HUDEP-2 (cell line): Measurements from ENCODE around the gene PAQR7.
"Not testable (repeated sequence)": the region's sequence is repeated elsewhere in the genome, so short reads cannot be mapped to it uniquely, and the experiment has no call there.

Source experiments
- DNase-seq, 76 experiments: peaks; one replicate each; lab custom pipeline; 2025; ENCODE audit not compliant: unreplicated experiment in 76 of 76; lab: John Stamatoyannopoulos, UW

PAQR7 gene

GRCh38 chr1:25858494-25858893, 17.0 kb downstream of the PAQR7 start:
- DNase-seq = peak in 2 of 76 experiments; percentile 21 to 27

GRCh38 chr1:25856856-25857255, 18.7 kb downstream of the PAQR7 start:
- no peak for DNase-seq

- peak in 73 of 76 experiments; percentile 29 to 97 (median 73) for DNase-seq
These were observed 21.0 kb downstream of the PAQR7 start for GRCh38 chr1:25854554-25854953.

GRCh38 chr1:25848531-25848930, 27.0 kb downstream of the PAQR7 start:
- DNase-seq = no peak

- DNase-seq = no peak
These were observed 27.6 kb downstream of the PAQR7 start for GRCh38 chr1:25847929-25848328.

GRCh38 chr1:25845664-25846063, 29.8 kb downstream of the PAQR7 start:
- no peak for DNase-seq

- no peak for DNase-seq
These were observed 30.8 kb downstream of the PAQR7 start for GRCh38 chr1:25844536-25845337.

GRCh38 chr1:25843483-25843882, 32.0 kb downstream of the PAQR7 start:
- no peak for DNase-seq

GRCh38 chr1:25839808-25840207, 35.7 kb downstream of the PAQR7 start:
- not testable (repeated sequence) for DNase-seq

GRCh38 chr1:25837262-25837875, 38.1 kb downstream of the PAQR7 start:
- DNase-seq = no peak

GRCh38 chr1:25836695-25837094, 38.8 kb downstream of the PAQR7 start:
- DNase-seq = no peak

GRCh38 chr1:25834894-25835293, 40.6 kb downstream of the PAQR7 start:
- no peak for DNase-seq

GRCh38 chr1:25833158-25833557, 42.4 kb downstream of the PAQR7 start:
- DNase-seq = no peak

- no peak for DNase-seq
These were observed 43.0 kb downstream of the PAQR7 start for GRCh38 chr1:25832336-25833037.

GRCh38 chr1:25831569-25832196, 43.8 kb downstream of the PAQR7 start:
- no peak for DNase-seq

- no peak for DNase-seq
These were observed 46.5 kb downstream of the PAQR7 start for GRCh38 chr1:25829046-25829445.

- DNase-seq = no peak
These were observed 47.0 kb downstream of the PAQR7 start for GRCh38 chr1:25828491-25828890.

GRCh38 chr1:25826571-25826970, 48.9 kb downstream of the PAQR7 start:
- no peak for DNase-seq

GRCh38 chr1:25825605-25826004, 49.9 kb downstream of the PAQR7 start:
- peak in 2 of 76 experiments; percentile 10 to 20 for DNase-seq

GRCh38 chr1:25821630-25822091, 53.8 kb downstream of the PAQR7 start:
- DNase-seq = peak in 1 of 76 experiments; percentile 7

- DNase-seq = no peak
These were observed 54.4 kb downstream of the PAQR7 start for GRCh38 chr1:25821112-25821476.
